Measurements from ENCODE around the gene VIPR2.

- no peak for TF ChIP-seq CTCF (IDR thresholded peaks at IDR 0.05)
- no peak for TF ChIP-seq POLR2AphosphoS5 (IDR thresholded peaks at IDR 0.05)
- TF ChIP-seq POLR2A (IDR thresholded peaks at IDR 0.05) = no peak
Measured at GRCh38 chr7:159036916-159037605, 107.6 kb downstream of the VIPR2 start.
